ENCODE data around the gene TACC2. TPM values are rescaled to one million over a fixed set of nuclear protein-coding genes. Genes with fewer than 3 reads are reported as not detected.
"Not testable (repeated sequence)": the region's sequence is repeated elsewhere in the genome, so short reads cannot be mapped to it uniquely, and the experiment has no call there.

TACC2 gene
- total RNA-seq, 2 experiments from 2014 or later: not detected

DNA sequence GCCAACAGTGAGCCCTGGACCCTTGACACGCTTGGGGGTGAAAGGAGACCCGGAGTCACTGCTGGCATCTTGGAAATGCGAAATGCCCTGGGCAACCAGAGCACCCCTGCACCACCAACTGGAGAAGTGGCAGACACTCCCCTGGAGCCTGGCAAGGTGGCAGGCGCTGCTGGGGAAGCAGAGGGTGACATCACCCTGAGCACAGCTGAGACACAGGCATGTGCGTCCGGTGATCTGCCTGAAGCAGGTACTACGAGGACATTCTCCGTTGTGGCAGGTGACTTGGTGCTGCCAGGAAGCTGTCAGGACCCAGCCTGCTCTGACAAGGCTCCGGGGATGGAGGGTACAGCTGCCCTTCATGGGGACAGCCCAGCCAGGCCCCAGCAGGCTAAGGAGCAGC is 98.5 kb downstream of the TACC2 start:
- CTCF ChIA-PET: no interaction called here
- H3K27me3 Mint-ChIP-seq: no peaks in the 10 kb centered on the region

GRCh38 chr10:122089311-122090017 is 100.5 kb downstream of the TACC2 start:
- no peaks in the 10 kb centered on the region for H3K4me1 Mint-ChIP-seq
- CTCF ChIA-PET: no interaction called here
- H3K9me3 Mint-ChIP-seq (ENCODE audit: low read depth): no peaks in the 10 kb centered on the region
- no peaks in the 10 kb centered on the region for H3K27me3 Mint-ChIP-seq
- H3K4me3 Mint-ChIP-seq: no peak overlapping the region
- no peak overlapping the region for H3K27ac Mint-ChIP-seq
- ATAC-seq (no peak), DNase-seq (no peak)
- H3K36me3 Mint-ChIP-seq: no peaks in the 10 kb centered on the region

More for the DNA sequence above, 98.5 kb downstream of the TACC2 start:
- H3K4me3 Mint-ChIP-seq: no peak overlapping the region
- ATAC-seq (no peak), DNase-seq (no peak)
- no peaks in the 10 kb centered on the region for H3K4me1 Mint-ChIP-seq
- no peaks in the 10 kb centered on the region for H3K9me3 Mint-ChIP-seq (ENCODE audit: low read depth)
- H3K27ac Mint-ChIP-seq: no peak overlapping the region
- no peaks in the 10 kb centered on the region for H3K36me3 Mint-ChIP-seq

GRCh38 chr10:122091722-122092121 is 102.8 kb downstream of the TACC2 start:
- ATAC-seq (no peak), DNase-seq (no peak)
- Mint-ChIP-seq H3K4me3 (no peak overlapping the region), H3K9me3 (ENCODE audit: low read depth) (no peaks in the 10 kb centered on the region), H3K27ac (no peak overlapping the region), H3K36me3 (no peaks in the 10 kb centered on the region), H3K4me1 (no peaks in the 10 kb centered on the region), H3K27me3 (no peaks in the 10 kb centered on the region)
- CTCF ChIA-PET: no interaction called here

- CTCF ChIA-PET: no interaction called here
- Mint-ChIP-seq H3K9me3 (ENCODE audit: low read depth) (no peaks in the 10 kb centered on the region), H3K4me3 (no peak overlapping the region), H3K27ac (no peak overlapping the region), H3K36me3 (no peaks in the 10 kb centered on the region), H3K27me3 (no peaks in the 10 kb centered on the region), H3K4me1 (no peaks in the 10 kb centered on the region)
- DNase-seq (no peak), ATAC-seq (no peak)
Measured at GRCh38 chr10:122093076-122093475, 104.1 kb downstream of the TACC2 start.

- CTCF ChIA-PET; H3K27me3 Mint-ChIP-seq; H3K4me3 Mint-ChIP-seq; H3K27ac Mint-ChIP-seq; H3K9me3 Mint-ChIP-seq (ENCODE audit: low read depth); ATAC-seq; H3K4me1 Mint-ChIP-seq; H3K36me3 Mint-ChIP-seq; DNase-seq: not testable (repeated sequence)
Measured at GRCh38 chr10:122096181-122096580, 107.2 kb downstream of the TACC2 start.

GRCh38 chr10:122096705-122097104 is 107.7 kb downstream of the TACC2 start:
- no peak overlapping the region for H3K4me3 Mint-ChIP-seq
- no peak overlapping the region for H3K27ac Mint-ChIP-seq
- H3K4me1 Mint-ChIP-seq: no peaks in the 10 kb centered on the region
- ATAC-seq (no peak), DNase-seq (no peak)
- H3K36me3 Mint-ChIP-seq: no peaks in the 10 kb centered on the region
- no peaks in the 10 kb centered on the region for H3K9me3 Mint-ChIP-seq (ENCODE audit: low read depth)
- CTCF ChIA-PET: no interaction called here
- no peaks in the 10 kb centered on the region for H3K27me3 Mint-ChIP-seq

DNA sequence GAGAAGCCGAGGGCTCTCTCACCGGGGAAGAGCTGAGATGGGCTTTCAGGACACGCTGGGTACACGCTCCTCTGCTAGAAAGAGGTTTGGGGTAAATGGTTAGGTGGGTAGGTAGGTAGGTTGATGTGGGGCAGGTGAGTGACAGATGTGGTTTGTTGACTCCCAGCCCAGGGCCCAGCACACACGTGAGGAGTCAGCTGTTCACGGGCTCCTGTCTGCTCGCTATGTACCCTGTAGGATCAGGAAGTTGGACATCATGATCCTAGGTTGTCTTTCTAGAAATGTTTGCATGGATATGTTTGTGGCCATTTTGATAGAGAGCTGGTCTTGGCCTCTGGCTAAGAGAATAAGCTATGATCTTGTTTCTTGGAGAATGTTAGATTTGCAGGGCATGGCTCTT is 109.0 kb downstream of the TACC2 start:
- Mint-ChIP-seq H3K27me3 (no peaks in the 10 kb centered on the region), H3K4me3 (no peak overlapping the region), H3K9me3 (ENCODE audit: low read depth) (no peaks in the 10 kb centered on the region), H3K36me3 (no peaks in the 10 kb centered on the region), H3K4me1 (no peaks in the 10 kb centered on the region), H3K27ac (no peak overlapping the region)
- CTCF ChIA-PET: no interaction called here
- DNase-seq (no peak), ATAC-seq (no peak)

- ATAC-seq (no peak), DNase-seq (no peak)
- H3K4me1 Mint-ChIP-seq: no peaks in the 10 kb centered on the region
- H3K36me3 Mint-ChIP-seq: no peaks in the 10 kb centered on the region
- CTCF ChIA-PET: no interaction called here
- no peak overlapping the region for H3K4me3 Mint-ChIP-seq
- no peaks in the 10 kb centered on the region for H3K27me3 Mint-ChIP-seq
- H3K27ac Mint-ChIP-seq: no peak overlapping the region
- no peaks in the 10 kb centered on the region for H3K9me3 Mint-ChIP-seq (ENCODE audit: low read depth)
Measured at GRCh38 chr10:122098924-122099323, 110.0 kb downstream of the TACC2 start.

DNA sequence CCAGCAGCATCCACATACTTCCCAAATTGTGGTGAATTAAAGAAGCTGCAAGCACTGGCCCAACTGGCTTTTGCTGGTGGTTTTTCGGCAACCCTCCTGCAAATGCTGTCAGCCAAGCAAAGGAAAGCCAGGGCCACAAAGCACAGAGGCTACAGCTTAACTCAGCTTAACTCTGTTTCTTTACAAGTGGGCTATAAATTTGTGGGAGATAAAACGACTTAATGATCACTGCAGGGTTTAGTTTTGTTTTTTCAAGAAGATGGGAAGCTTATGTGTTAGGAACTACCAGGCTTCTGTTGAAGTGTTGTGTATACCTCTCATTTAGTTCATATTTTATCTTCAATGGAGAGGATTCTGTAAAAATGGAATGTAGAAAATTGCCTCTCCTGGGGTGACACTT is 110.6 kb downstream of the TACC2 start:
- Mint-ChIP-seq H3K36me3 (no peaks in the 10 kb centered on the region), H3K4me3 (no peak overlapping the region), H3K27me3 (no peaks in the 10 kb centered on the region), H3K9me3 (ENCODE audit: low read depth) (no peaks in the 10 kb centered on the region), H3K27ac (no peak overlapping the region), H3K4me1 (no peaks in the 10 kb centered on the region)
- CTCF ChIA-PET: no interaction called here
- ATAC-seq (no peak), DNase-seq (no peak)

DNA sequence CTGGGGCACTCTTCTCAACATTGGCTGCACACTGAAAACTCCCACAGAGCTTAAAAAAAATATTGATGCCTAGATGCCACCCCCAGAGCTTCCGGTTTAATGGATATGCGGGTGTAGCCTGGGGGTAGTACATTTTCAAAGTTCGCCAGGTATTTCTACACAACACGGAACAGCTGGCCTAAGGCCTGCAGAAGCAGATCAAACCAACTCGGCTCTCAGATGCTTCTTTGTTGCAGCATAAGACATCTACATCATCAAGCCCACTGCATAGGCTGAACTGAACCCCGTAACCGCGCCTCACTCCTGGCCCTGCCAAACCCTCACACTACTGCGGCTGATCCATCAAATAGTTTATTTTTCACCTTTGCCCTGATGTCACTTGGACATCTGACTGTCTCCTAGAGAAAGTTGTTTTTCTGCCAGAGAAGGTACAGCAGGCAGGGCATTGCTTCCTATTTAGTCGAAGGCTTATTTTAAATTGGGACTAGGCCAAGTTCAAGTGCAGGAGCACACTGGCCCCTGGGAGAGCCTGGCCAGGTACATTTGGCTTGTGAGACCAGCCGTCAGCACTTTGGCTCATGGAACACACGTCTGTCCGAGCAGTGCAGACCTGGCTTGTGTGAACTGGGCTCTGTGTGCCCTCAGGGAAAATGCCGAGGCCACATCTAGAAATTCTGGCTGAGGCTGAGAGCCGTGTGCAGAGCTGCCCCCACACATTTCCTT is 113.3 kb downstream of the TACC2 start:
- Mint-ChIP-seq H3K4me3 (no peak overlapping the region), H3K27ac (no peak overlapping the region), H3K9me3 (ENCODE audit: low read depth) (no peaks in the 10 kb centered on the region), H3K4me1 (no peaks in the 10 kb centered on the region), H3K36me3 (no peaks in the 10 kb centered on the region), H3K27me3 (no peaks in the 10 kb centered on the region)
- ATAC-seq (no peak), DNase-seq (no peak)
- CTCF ChIA-PET: no interaction called here

GRCh38 chr10:122102869-122103525 is 114.0 kb downstream of the TACC2 start:
- no peaks in the 10 kb centered on the region for H3K27me3 Mint-ChIP-seq
- H3K9me3 Mint-ChIP-seq (ENCODE audit: low read depth): no peaks in the 10 kb centered on the region
- no peaks in the 10 kb centered on the region for H3K36me3 Mint-ChIP-seq
- no peak overlapping the region for H3K4me3 Mint-ChIP-seq
- CTCF ChIA-PET: no interaction called here
- H3K4me1 Mint-ChIP-seq: no peaks in the 10 kb centered on the region
- ATAC-seq: no peak
- no peak overlapping the region for H3K27ac Mint-ChIP-seq
- DNase-seq: no peak

DNA sequence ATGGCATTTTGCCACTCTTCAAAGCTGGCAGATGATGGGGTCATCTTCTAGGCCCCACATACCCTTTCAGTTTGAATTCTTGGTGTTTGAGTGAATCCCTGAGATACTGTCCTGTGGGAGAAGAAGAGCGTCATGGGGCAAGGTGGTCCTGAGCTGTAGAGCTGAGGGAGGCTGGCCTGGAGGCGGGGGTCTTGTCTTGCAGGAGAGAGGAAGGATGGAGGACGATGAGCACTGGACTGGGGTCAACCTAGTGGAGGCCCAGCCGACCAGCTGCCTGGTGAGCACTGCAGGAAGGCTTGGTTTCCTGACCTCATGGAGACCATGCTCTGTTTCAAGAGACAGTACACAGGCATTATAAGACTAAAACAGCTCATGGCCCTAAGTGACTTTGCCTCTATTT is 114.6 kb downstream of the TACC2 start:
- no peaks in the 10 kb centered on the region for H3K27me3 Mint-ChIP-seq
- H3K36me3 Mint-ChIP-seq: no peaks in the 10 kb centered on the region
- ATAC-seq: no peak
- H3K4me1 Mint-ChIP-seq: no peaks in the 10 kb centered on the region
- no peak overlapping the region for H3K4me3 Mint-ChIP-seq
- CTCF ChIA-PET: no interaction called here
- H3K27ac Mint-ChIP-seq: no peak overlapping the region
- H3K9me3 Mint-ChIP-seq (ENCODE audit: low read depth): no peaks in the 10 kb centered on the region
- no peak for DNase-seq

DNA sequence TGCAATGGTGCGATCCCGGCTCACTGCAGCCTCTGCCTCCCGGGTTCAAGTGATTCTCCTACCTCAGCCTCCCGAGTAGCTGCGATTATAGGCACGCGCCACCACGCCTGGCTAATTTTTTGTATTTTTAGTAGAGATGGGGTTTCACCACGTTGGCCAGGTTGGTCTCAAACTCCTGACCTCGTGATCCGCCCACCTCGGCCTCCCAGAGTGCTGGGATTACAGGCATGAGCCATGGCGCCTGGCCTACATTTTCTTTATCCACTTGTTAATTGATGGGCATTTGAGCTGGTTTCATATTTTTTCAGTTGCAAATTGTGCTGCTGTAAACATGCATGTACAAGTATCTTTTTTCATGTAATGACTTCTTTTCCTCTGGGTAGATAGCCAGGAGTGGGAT is 119.8 kb downstream of the TACC2 start:
- H3K27ac Mint-ChIP-seq; ATAC-seq; H3K9me3 Mint-ChIP-seq (ENCODE audit: low read depth); DNase-seq; H3K4me1 Mint-ChIP-seq; CTCF ChIA-PET; H3K36me3 Mint-ChIP-seq; H3K4me3 Mint-ChIP-seq: not testable (repeated sequence)
- peaks cover 27% of the 10 kb centered on the region for H3K27me3 Mint-ChIP-seq

GRCh38 chr10:122112021-122112616 is 123.2 kb downstream of the TACC2 start:
- ATAC-seq (no peak), DNase-seq (no peak)
- H3K27me3 Mint-ChIP-seq: peaks cover 57% of the 10 kb centered on the region
- no peak overlapping the region for H3K4me3 Mint-ChIP-seq
- H3K9me3 Mint-ChIP-seq (ENCODE audit: low read depth): no peaks in the 10 kb centered on the region
- no peaks in the 10 kb centered on the region for H3K36me3 Mint-ChIP-seq
- no peak overlapping the region for H3K27ac Mint-ChIP-seq
- CTCF ChIA-PET: no interaction called here
- H3K4me1 Mint-ChIP-seq: peaks cover 3% of the 10 kb centered on the region
